B cell (primary cell): ENCODE results near the gene UBA5. TPM values are rescaled to one million over a fixed set of nuclear protein-coding genes. Genes with fewer than 3 reads are reported as not detected.

Experiments used
- ATAC-seq: fragments of 200-7000 bp; cut with Tn5 transposase; one replicate; pipeline ENCODE4 v1.10.0; 2021; ENCODE audit warnings: low read depth, mild to moderate bottlenecking, moderate number of reproducible peaks, moderate library complexity
- CTCF ChIA-PET: fragments of 350-600 bp; sonication (Branson Sonifier 250); formaldehyde crosslinking; loops from one replicate; lab custom pipeline; 2021; ENCODE audit warnings: antibody characterized with exemption, inconsistent platforms; lab: Charles Lee
- POLR2A ChIA-PET: fragments of 350-600 bp; sonication (Branson Sonifier 250); formaldehyde crosslinking; loops from one replicate; lab custom pipeline; 2021; ENCODE audit warnings: antibody characterized with exemption; lab: Charles Lee
- DNase-seq: peaks from one replicate; pipeline ENCODE4 v3.0.0; 2013
- H2AFZ ChIP-seq: 2 replicates; pipeline ENCODE4 v1.6.1; 2012; ENCODE audit warnings: mild to moderate bottlenecking, low read depth, low read length; ENCODE audit not compliant: insufficient read depth, poor library complexity, severe bottlenecking
- H3K27ac ChIP-seq, 2 donors: 1 replicate in 1 of 2; 2 replicates in 1 of 2; pipeline ENCODE4 v1.5.1; 2012 to 2013; ENCODE audit warnings: low read length in 2 of 2, mild to moderate bottlenecking in 2 of 2, moderate library complexity in 1 of 2
- H3K27me3 ChIP-seq, 4 experiments: fragments of 200-600 bp in 1 of 4; sonication (generic) in 1 of 4; replicated peaks in 1 of 4; 1 replicate in 2 of 4; 2 replicates in 2 of 4; pipeline versions ENCODE4 v1.6.1 to v1.7.0; 2013 to 2016; ENCODE audit warnings: low read length in 3 of 4, mild to moderate bottlenecking in 2 of 4, mixed read lengths in 1 of 4, moderate library complexity in 1 of 4; ENCODE audit not compliant: insufficient read depth in 4 of 4, control insufficient read depth in 3 of 4; ENCODE audit errors: control extremely low read depth in 1 of 4
- H3K36me3 ChIP-seq, 2 experiments: replicated peaks in 1 of 2; 1 replicate in 1 of 2; 2 replicates in 1 of 2; pipeline versions ENCODE4 v1.6.1 to v1.7.1; 2013; ENCODE audit warnings: low read length in 1 of 2; ENCODE audit not compliant: insufficient read depth in 2 of 2, control insufficient read depth in 1 of 2; ENCODE audit errors: control extremely low read depth in 1 of 2, extremely low read depth in 1 of 2
- H3K4me1 ChIP-seq, 2 donors: fragments of 200-600 bp in 1 of 2; sonication (generic) in 1 of 2; 1 replicate in 1 of 2; 2 replicates in 1 of 2; pipeline versions ENCODE4 v1.5.1 to v1.6.1; 2013 to 2017; ENCODE audit warnings: low read length in 2 of 2; ENCODE audit not compliant: control insufficient read depth in 2 of 2, insufficient read depth in 2 of 2
- H3K4me2 ChIP-seq: replicated peaks from 2 replicates; pipeline ENCODE3; 2012; ENCODE audit warnings: mild to moderate bottlenecking, low read depth, low read length; ENCODE audit not compliant: poor library complexity, severe bottlenecking
- H3K4me3 ChIP-seq, 5 experiments: fragments of 200-600 bp in 1 of 5; sonication (generic) in 1 of 5; 1 replicate in 3 of 5; 2 replicates in 2 of 5; pipeline versions ENCODE4 v1.5.1 to v1.7.0; 2011 to 2016; ENCODE audit warnings: low read length in 4 of 5, mild to moderate bottlenecking in 4 of 5, low read depth in 2 of 5, control low read depth in 1 of 5, moderate library complexity in 1 of 5; ENCODE audit not compliant: insufficient read depth in 1 of 5; ENCODE audit errors: control extremely low read depth in 1 of 5, extremely low read depth in 1 of 5
- H3K79me2 ChIP-seq: fragments of 200-600 bp; sonication (generic); one replicate; pipeline ENCODE4 v1.6.0; 2016; ENCODE audit warnings: low read length; ENCODE audit not compliant: control insufficient read depth, insufficient read depth
- H3K9ac ChIP-seq: fragments of 200-600 bp; sonication (generic); 2 replicates; pipeline ENCODE4 v1.6.1; 2017; ENCODE audit warnings: mild to moderate bottlenecking, low read length, moderate library complexity
- H3K9me3 ChIP-seq, 3 donors: one replicate each; pipeline versions ENCODE4 v1.6.1 to v1.7.1; 2013; ENCODE audit warnings: low read length in 2 of 3; ENCODE audit not compliant: control insufficient read depth in 2 of 3, insufficient read depth in 1 of 3; ENCODE audit errors: control extremely low read depth in 1 of 3
- H4K20me1 ChIP-seq: 2 replicates; pipeline ENCODE4 v1.6.0; 2012; ENCODE audit warnings: mild to moderate bottlenecking, low read length; ENCODE audit not compliant: insufficient read depth, control insufficient read depth, poor library complexity, severe bottlenecking
- H3K27ac Mint-ChIP-seq: one replicate; pipeline ENCODE4 v1.8.0; 2021; ENCODE audit warnings: mixed read lengths
- H3K27me3 Mint-ChIP-seq: one replicate; pipeline ENCODE4 v1.8.0; 2021; ENCODE audit warnings: mixed read lengths
- H3K4me1 Mint-ChIP-seq: one replicate; pipeline ENCODE4 v1.8.0; 2021; ENCODE audit warnings: mixed read lengths
- H3K4me3 Mint-ChIP-seq: one replicate; pipeline ENCODE4 v1.8.0; 2021; ENCODE audit warnings: mixed read lengths
- H3K9me3 Mint-ChIP-seq: one replicate; pipeline ENCODE4 v1.8.0; 2022; ENCODE audit warnings: mixed read lengths; ENCODE audit not compliant: insufficient read depth
- CTCF ChIP-seq: fragments of 200-600 bp; IDR thresholded peaks from one replicate; pipeline ENCODE4 v1.8.0; 2022; ENCODE audit warnings: antibody characterized with exemption, mild to moderate bottlenecking
- EZH2 ChIP-seq: IDR thresholded peaks from 2 replicates; pipeline ENCODE4 v1.6.1; 2012; ENCODE audit warnings: borderline replicate concordance, low read depth, mild to moderate bottlenecking, moderate library complexity, low read length; ENCODE audit not compliant: insufficient read depth, poor library complexity, severe bottlenecking
- WGBS: methylation state at CpG from one replicate; pipeline ENCODE4 v1.1.5; 2013; ENCODE audit warnings: missing lambda C conversion rate; ENCODE audit not compliant: insufficient coverage; 5-methylcytosine and 5-hydroxymethylcytosine counted together
- intact Hi-C: fragments of 100-400 bp; cut with micrococcal nuclease; formaldehyde crosslinking; loops from one replicate; pipeline ENCODE4 v1.10.0; 2022
- polyA plus RNA-seq: library from polyadenylated mRNA; depleted of rRNA; stranded (reverse); fragments of >200 nt; gene quantifications from 2 replicates; pipeline ENCODE4 v1.2.3, GENCODE V29; 2012
- total RNA-seq, 2 donors: library from RNA; stranded (reverse); fragments of 120-200 nt in 1 of 2; gene quantifications; 1 replicate in 1 of 2; 2 replicates in 1 of 2; pipeline versions ENCODE4 v1.2.3 to v1.2.4, GENCODE V29; 2013 to 2022

UBA5 gene
- total and polyA plus RNA-seq, 2 donors (not counting 1 experiment from before 2014, with no cell fraction given): 17.4 to 41.0 TPM

- Histone ChIP-seq H3K9me3 (no peaks in the 10 kb centered on the region), H3K27me3 (no peaks in the 10 kb centered on the region), H3K4me2 (no peak overlapping the region), H3K27ac (no peak overlapping the region), H3K79me2 (no peaks in the 10 kb centered on the region), H3K36me3 (peaks cover 0 to 10% of the 10 kb centered on the region in 2 experiments), H3K4me1 (no peaks in the 10 kb centered on the region), H4K20me1 (no peaks in the 10 kb centered on the region), H3K9ac (no peak overlapping the region), H3K4me3 (no peak overlapping the region), H2AFZ (no peak overlapping the region)
- DNase-seq (no peak), ATAC-seq (no peak)
- H3K4me1 Mint-ChIP-seq: peaks cover 9% of the 10 kb centered on the region
- no peaks in the 10 kb centered on the region for H3K9me3 Mint-ChIP-seq
- no peak for TF ChIP-seq CTCF
- no peak for TF ChIP-seq EZH2
- H3K27ac Mint-ChIP-seq: no peak overlapping the region
- CTCF ChIA-PET: interaction anchor here (0.9 to 1.1 kb wide), 2 partner anchors 13 to 90 kb away, joined by 3 read pairs; no protein-coding TSS in a partner anchor
- no peaks in the 10 kb centered on the region for H3K27me3 Mint-ChIP-seq
- intact Hi-C loops: no loop called here
- POLR2A ChIA-PET: no interaction called here
- WGBS: no CpG with 5 or more reads among the region's 1 CpG
- no peak overlapping the region for H3K4me3 Mint-ChIP-seq
These were observed 34.5 kb upstream of the UBA5 start for GRCh38 chr3:132625613-132626012.

- Histone ChIP-seq H3K36me3 (peaks cover 0 to 10% of the 10 kb centered on the region in 2 experiments), H3K4me2 (no peak overlapping the region), H3K27ac (no peak overlapping the region), H3K9me3 (no peaks in the 10 kb centered on the region), H3K9ac (no peak overlapping the region), H3K4me3 (no peak overlapping the region), H3K27me3 (no peaks in the 10 kb centered on the region), H3K79me2 (no peaks in the 10 kb centered on the region), H2AFZ (no peak overlapping the region), H3K4me1 (no peaks in the 10 kb centered on the region), H4K20me1 (no peaks in the 10 kb centered on the region)
- intact Hi-C loops: no loop called here
- 100% methylated on average over 2 of the region's 6 CpGs for WGBS
- Mint-ChIP-seq H3K9me3 (no peaks in the 10 kb centered on the region), H3K4me3 (no peak overlapping the region), H3K4me1 (peaks cover 9% of the 10 kb centered on the region), H3K27ac (no peak overlapping the region), H3K27me3 (no peaks in the 10 kb centered on the region)
- ChIA-PET POLR2A (no interaction called here), CTCF (interaction anchor here (1.5 kb wide), 1 partner anchor 15 kb away, joined by 3 read pairs; no protein-coding TSS in a partner anchor)
- ATAC-seq (no peak), DNase-seq (no peak)
- no peak for TF ChIP-seq EZH2
- no peak for TF ChIP-seq CTCF
These were observed 33.2 kb upstream of the UBA5 start for GRCh38 chr3:132626955-132627354.
